Measurements from ENCODE around the gene HSPA4.
"Not testable (repeated sequence)": the region's sequence is repeated elsewhere in the genome, so short reads cannot be mapped to it uniquely, and the experiment has no call there.

HSPA4 gene

DNA sequence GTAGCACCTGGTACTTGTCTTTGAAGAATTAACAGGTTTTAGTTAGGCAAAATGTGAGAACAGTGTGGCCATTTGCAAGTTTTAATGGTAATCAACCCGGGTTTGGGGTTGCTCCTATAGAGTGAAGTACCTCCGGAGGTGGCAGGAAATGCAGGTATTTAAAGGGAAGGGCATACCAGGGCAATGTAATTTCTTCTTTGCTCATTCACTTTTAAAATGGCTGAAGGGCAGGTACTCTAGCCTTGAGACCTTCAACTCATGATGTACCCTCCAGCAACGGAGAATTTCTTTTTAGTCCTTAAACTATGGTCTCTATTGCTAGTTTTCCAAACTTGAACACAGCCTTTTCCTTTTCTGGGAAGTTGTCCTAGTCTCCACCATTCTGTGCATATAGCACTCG is 1.3 kb upstream of the HSPA4 start:
- DNase-seq (ENCODE audit: low read depth): no peak

DNA sequence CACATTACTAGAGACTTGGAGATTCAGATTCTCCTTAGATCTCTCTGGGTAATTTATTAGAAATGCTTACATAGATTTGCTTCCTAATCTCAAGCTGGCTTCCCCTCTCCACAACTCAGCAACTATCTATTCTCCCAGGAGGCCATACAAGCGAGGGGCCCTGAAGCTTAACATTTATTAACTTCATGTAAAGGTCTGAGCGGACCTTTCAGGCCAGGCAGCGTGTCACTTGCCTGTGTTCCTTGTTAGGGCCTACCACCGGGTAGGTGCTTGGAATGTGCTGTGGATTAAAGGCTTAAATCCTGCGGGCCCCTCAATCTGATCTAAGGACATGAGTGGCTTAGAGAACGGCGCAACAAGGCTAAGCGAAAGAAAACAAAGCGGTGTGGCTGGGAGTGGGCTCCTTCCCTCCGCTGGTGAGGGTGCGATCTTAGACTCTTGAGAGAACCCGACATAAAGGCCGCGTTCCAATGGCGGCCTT is 712 bp upstream of the HSPA4 start:
- DNase-seq (ENCODE audit: low read depth): no peak

DNA sequence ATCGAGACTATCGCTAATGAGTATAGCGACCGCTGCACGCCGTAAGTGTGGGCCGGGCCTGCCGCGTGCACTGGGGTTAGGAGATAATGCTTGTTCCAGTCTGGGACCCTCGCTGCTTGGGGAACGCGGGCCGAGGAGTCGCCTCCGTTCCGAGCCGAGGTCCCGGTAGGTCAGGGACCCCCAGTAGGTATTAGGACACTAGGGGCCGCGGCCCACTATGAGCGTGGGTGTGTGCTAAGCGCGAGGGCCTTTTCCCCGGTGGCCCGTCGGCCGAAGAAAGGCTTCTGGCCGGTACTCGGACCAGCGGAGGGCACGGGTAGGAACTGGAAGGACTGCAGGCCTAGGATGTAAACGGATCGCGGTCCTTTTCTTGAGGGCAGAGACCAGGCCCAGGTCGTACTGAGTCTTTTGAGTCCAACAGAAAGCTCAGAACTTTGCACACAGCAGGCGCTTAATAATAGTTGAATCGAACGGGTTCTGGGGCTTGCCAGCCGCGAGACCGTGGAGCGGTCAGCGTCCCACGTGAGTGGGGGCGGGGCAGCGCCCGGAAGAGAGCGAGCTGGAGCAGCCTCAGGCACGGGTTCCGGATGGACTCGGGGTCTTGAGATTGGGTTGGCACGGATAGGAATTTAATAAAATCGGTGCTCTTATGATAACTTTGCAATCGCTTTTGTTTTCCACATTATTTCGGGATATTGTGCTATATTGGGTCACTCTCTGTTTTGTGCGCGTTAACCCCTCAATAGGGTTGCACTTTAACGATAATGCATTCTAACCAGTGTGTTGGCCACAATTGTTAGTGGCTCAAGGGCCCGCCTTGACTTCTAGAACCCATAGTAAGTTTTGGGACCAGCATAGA is 733 bp downstream of the HSPA4 start:
- peak; percentile 36 for DNase-seq (ENCODE audit: low read depth)

DNA sequence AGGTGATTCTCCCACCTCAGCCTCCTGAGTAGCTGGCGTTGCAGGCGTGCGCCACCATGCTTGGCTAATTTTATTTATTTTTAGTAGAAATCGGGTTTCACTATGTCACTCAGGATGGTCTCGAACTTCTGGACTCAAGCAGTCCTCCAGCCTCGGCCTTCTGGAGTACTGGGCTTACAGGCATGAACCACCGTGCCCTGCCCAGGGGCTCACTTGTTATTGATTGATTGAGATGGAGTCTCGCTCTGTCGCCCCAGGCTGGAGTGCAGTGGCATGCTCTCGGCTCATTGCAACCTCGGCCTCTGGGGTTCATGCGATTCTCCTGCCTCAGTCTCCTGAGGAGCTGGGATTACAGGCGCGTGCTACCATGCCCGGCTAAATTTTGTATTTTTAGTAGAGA is 1.6 kb downstream of the HSPA4 start:
- DNase-seq (ENCODE audit: low read depth): no peak

DNA sequence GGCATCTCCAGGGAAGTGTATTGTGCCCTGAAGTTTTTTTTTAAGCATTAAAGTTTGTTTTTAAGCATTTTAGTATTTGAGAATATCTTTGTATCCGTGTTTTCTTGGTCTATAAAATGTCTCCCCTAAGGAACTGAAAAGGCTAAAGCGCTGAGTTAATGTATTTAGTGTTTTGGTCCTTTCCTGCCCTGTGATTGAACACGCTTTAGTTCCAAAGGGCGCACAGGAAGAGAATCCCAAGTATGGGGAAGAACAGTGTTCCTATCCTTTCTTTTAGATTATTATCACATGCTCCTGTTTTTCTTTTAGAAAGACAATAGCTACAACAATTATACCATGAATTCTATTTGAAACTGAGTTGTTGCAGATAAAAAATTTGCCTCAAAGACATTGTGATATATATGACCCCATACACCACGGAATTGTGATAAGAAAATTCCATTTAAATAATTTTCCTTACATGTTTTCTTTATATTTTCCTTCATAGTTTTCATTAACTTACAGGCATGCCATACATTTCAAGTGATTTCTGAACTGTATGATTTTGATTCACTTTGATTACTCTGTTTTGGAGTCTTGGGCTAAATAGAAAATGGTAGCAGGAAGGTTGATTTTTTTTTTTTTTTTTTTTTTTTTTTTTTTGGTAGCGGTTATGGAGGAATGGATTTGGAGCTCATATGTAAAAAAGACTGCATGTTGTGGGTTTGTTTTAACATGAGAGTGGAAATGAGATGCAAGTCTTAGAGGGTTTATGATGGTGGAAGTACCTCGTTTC is 3.1 kb downstream of the HSPA4 start:
- no peak for DNase-seq (ENCODE audit: low read depth)

DNA sequence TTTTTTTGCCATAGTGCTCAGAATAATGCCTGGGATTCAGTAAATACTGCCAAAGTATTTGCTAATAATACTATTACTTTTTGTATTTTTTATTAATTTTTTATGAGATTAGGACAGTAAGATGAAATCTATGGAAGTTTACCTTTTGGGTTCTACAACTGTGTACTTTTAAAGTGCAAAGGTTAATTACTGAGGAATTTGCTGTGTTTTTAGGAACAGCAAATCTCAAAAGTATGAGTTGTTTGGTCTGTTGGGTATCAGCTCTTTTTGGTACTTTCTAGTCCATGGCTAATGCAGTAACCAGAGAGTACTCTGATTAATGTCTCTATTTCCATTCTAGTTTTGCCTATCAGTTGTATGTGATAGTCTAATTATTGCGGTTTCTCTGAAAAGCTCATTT is 5.1 kb downstream of the HSPA4 start:
- DNase-seq (ENCODE audit: low read depth): no peak

DNA sequence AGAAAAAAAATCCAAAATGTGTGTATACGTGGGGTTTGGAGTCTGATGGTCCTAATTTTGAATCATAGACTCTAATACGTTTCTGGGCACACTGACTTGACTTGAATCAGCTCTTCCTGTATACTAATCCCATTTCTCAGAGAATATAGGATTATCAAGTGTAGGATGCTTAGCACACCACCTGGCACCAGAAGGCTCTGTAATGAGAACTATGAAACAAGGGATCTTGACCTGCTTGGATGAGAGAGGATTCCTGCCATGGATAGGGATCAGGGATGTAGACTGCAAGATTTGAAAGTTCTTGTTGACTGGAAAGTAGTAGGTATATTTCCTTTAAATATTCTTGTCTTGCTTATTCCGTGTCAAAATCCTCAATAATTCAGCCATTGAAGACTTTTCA is 7.8 kb downstream of the HSPA4 start:
- DNase-seq (ENCODE audit: low read depth): no peak

DNA sequence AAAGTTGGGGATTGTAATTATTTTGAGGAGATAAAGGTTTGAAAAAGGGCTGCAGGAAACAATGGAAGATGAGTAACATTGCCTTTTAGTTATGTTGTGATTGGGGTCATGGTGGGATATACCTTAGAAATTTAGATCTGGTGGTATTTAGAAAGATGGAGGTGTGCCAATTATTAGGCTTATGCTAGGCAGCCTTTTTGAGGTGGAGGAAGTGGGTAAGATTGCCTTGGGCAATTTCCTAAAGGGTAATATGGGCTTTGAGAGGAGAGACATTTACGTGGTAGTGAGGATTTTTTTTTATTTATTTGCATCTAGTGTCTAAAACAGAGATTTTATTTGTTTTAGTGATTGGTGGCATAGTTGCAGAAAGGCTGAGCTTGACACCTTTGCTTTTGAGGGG is 10.5 kb downstream of the HSPA4 start:
- no peak for DNase-seq (ENCODE audit: low read depth)

DNA sequence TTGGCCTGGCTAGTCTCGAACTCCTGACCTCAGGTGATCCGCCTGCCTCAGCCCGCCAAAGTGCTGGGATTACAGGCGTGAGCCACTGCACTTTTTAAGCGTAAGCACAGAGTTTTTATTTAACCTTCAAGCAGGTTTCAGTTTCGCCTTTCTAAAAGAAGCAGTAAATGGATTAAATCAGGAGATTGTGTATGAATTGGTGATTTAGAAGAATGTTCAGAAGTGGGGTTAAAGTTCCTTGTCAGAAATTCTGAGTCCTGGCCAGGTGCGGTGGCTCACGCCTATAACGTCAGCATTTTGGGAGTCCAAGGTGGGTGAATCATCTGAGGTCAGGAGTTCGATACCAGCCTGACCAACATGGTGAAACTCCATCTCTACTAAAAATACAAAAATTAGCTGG is 12.2 kb downstream of the HSPA4 start:
- no peak for DNase-seq (ENCODE audit: low read depth)

DNA sequence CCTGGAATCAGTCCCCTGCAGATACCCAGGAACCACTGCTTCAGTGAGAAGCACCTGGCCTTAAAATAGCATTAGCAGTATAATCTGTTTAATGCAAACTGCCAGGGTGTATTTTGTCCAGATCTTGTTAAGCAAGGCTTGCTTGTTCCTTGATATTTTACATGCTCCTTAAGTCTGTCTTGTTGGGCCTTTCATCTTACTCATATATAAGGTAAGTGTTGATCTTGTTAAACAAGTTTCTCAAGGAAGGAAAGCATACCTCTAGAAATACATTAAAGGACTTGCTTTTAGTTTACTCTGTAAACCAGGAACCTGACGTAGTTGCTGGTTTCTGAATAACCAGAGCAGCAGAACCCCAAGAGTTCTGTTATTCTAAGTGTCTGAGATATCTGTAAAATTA is 13.7 kb downstream of the HSPA4 start:
- DNase-seq (ENCODE audit: low read depth): no peak

DNA sequence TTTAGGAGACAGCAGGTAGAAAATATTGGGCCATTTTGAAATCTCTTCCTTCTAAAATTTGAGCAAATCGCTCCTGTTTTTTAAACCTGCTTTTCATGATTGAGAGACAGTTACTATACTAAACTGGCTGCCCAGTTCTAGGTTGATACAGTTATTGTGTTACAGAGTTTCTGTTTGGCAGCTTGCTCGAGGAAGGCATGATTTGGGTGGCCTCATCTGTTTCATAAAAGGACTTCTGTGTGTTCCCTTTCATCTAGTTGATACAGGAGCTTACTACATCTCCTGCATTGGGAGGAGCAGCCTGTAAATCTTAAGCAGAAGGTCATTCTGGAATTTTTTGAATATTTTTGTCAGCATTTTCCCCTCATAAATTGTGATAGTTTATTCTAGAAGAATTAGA is 14.2 kb downstream of the HSPA4 start:
- no peak for DNase-seq (ENCODE audit: low read depth)

DNA sequence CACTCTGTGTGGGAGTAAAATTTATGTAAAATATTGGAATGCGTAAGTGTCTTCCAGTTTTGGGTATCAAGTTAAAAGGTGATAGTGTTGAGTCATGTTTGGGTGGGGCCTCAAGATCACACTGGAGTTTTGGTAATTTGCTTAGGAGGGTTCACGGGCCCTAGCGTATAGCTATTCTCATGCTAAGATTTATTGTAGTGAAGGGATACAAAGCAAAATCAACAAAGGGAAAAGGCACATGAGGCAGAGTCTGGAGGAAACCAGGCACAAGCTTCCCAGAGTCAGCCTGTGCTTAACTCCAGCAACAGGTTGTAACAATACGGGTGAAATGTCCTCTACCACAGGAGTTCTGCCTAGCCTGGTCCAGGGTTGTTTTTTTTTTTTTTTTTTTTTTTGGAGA is 20.2 kb downstream of the HSPA4 start:
- DNase-seq (ENCODE audit: low read depth): no peak

DNA sequence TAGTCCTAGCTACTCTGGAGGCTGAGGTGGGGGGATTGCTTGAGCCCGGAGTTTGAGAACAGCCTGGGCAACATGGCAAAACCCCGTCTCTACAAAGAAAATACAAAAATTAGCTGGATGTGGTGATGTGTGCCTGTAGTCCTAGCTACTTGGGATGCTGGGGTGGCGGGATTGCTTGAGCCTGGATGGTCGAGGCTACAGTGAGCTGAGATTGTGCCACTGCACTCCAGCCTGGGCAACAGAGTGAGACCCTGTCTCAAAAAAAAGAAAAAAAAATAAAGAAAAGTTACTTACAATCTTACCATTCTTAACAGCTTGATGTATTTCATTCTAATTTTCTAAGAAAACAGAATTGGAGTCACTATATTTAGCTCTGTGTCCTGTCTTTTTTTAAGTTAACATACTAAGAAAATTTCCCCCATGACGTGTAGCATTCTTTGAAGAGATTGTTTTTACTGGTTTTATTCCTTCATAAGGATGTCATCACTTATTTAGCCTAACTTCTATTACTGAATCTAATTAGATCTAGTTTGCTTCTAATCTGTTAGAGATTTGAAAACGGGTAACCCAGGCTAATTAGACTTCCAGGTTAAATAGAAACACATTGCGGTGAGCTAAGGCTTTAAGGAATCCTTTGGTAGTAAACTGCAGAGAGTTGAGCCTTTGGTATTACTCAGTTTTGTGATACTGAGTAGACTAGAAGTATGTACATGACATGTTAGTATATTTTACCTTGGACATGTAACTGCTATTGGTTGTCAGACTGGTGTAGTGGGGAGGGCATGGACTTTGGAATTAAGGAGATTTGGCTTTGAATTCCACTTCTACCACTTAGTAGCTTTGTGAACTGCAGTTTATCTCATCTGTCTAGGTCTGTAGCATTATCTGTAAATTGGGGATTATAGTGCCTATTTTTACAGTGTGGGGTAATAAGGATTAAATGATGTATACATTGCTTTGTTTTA is 24.0 kb downstream of the HSPA4 start:
- no peak for DNase-seq (ENCODE audit: low read depth)

DNA sequence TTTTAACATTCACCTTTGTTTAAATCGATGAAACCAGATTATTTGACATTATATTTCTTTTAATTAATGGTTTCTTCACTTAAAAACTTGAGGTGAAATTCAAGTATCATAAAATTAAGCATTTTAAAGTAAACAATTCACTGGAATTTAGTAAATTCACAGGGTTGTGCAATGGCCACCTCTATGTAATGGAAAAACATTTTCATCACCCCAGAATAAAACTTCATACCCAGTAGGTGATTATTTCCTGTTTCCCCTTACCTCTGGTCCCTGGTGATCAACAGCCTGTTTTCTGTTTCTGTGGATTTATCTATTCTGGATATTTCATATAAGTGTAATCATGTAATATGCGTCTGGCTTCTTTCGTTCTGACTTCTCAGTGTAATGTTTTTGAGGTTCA is 27.2 kb downstream of the HSPA4 start:
- DNase-seq (ENCODE audit: low read depth): no peak

DNA sequence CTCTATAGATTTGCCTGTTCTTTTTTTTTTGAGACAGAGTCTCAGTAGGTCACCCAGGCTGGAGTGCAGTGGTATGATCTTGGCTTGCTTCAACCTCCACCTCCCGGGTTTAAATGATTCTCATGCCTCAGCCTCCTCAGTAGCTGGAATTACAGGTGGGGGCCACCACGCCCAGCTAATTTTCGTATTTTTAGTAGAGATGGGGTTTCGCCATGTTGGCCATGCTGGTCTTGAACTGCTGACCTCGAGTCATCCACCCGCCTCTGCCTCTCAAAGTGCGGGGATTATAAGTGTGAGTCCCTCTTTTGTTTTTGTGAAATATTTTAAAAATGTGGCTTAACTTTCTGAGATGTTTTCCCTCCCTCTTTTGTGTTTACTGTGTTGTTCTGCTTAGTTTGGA is 29.2 kb downstream of the HSPA4 start:
- DNase-seq (ENCODE audit: low read depth): no peak

DNA sequence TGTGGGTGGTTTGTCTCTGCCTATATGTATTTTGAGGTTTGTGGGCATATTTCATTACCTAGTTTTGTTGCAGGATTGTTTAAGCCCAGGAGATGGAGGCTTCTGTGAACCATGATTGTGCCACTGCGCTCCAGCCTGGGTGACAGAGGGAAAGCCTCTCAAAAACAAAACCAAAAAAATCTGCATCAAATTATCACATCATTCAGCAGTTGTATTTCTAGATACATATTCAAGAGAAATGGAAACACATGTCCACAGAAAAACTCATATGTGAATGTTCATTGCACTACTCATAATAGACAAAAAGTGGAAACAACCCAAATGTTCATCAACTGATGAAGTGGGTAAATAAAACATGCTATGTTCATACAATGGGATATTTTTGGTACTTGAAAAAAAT is 29.9 kb downstream of the HSPA4 start:
- no peak for DNase-seq (ENCODE audit: low read depth)

DNA sequence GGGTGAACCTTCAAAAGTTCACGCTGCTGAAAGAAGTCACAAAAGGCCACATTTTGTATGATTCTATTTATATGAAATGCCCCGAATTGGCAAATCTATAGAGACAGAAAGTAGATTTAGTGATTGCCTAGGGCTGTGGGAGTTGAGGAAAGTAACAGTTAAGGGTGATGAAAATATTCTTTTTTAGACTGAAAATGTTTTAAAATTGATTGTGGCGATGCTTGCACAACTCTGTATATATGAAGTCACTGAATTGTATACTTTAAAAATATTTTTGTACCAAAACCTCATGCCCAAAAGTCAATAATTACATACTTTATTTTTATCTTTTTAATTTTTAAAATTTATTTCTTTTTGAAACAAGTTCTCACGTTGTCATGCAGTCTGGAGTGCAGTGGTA is 30.3 kb downstream of the HSPA4 start:
- no peak for DNase-seq (ENCODE audit: low read depth)

DNA sequence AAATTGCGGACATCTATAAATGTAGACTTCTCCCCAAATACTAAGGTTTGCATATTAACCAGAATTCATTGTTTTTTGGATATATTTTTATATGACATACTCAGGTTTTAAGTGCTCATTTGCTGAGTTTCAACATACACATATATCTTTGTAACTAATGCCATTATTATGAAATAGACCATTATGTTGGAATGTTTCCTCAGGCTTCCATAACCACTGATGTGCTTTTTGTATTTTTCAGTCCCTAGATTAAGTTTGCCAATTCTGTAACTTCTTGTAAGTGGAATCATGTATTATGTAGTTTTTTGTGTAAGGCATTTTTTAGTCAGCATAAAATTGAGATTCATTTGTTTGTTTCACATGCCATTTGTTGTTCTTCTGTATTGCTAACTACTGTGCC is 32.1 kb downstream of the HSPA4 start:
- DNase-seq (ENCODE audit: low read depth): no peak

DNA sequence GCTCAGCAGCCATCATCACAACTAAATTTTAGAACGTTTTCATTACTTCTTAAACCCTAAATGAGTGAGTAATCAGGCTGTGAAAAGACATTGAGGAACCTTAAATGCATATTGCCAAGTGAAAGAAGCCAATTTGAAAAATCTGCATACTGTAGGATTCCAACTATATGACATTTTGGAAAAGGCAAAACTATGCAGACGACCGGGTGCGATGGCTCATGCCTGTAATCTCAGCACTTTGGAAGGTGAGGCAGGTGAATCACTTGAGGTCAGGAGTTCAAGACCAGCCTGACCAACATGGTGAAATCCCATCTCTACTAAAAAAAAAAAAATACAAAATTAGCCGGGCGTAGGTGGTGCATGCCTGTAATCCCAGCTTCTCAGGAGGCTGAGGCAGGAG is 33.4 kb downstream of the HSPA4 start:
- not testable (repeated sequence) for DNase-seq (ENCODE audit: low read depth)

DNA sequence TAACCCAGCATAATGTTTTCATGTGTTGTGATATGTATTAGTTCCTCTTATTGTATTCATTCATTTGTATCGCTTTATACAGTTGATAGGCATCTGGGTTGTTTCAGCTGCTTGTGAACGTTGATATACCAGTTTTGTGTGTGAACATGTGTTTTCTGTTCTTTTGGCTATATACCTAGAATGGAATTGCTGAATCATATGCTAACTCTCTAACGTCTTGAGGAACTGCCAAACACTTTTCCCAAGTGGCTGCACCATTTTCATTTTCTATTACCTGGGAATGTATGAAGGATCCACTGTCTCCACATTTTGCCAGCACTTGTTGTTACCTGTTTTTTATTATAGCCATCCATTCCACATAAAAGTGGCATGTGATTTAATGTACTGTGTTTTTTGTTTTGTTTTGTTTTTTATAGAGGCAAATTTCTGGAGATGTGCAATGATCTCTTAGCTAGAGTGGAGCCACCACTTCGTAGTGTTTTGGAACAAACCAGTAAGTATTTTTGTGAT is 34.6 kb downstream of the HSPA4 start:
- DNase-seq (ENCODE audit: low read depth): no peak

DNA sequence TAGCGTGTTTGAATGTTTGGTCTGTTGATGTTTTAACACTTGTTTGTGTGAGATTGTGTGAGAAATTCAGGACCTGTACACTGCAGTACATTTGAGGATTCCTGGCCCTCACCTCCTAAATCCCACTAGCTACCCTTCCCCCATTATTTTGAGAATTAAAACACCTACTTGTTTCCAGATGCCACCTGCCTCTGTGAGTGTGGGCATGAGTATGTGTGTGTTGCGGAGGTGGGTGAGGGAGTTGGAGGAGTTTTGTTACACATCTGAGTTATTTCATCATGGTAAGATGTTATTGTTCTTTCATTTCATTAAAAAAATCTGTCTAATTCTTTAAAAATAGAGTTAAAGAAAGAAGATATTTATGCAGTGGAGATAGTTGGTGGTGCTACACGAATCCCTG is 36.3 kb downstream of the HSPA4 start:
- DNase-seq (ENCODE audit: low read depth): no peak

DNA sequence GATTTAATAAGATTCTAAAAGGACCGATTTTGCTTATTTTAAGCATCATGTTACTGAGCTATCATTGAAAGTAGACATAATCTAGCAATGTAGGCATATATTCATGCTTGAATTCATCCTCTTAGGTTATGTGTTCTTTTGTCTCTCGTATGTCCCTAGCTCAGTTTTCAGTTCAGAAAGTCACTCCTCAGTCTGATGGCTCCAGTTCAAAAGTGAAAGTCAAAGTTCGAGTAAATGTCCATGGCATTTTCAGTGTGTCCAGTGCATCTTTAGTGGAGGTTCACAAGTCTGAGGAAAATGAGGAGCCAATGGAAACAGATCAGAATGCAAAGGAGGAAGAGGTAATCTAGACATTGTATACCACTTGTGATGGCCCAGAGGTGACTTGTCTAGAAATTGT is 39.2 kb downstream of the HSPA4 start:
- DNase-seq (ENCODE audit: low read depth): no peak

Data from activated T-helper 9 cell treated with anti-CD3 and anti-CD28 coated beads, Interleukin-2, amount 50 U/mL, for 16 hours (primary cell).